MM.1S (cell line): ENCODE data around the gene ANKAR.

Source experiments
- EZH2 ChIP-seq: fragments of 300-600 bp; sonication (generic); optimal IDR thresholded peaks from 2 replicates; pipeline ENCODE3; 2017; ENCODE audit warnings: low read depth, mild to moderate bottlenecking, antibody characterized with exemption, low read length, mixed read lengths
- EZH2phosphoT487 ChIP-seq: fragments of 300-600 bp; sonication (generic); IDR thresholded peaks from 2 replicates; pipeline ENCODE4 v1.6.1; 2018; ENCODE audit warnings: antibody characterized with exemption, low read length

- TF ChIP-seq EZH2 (no peak), EZH2phosphoT487 (no peak)
Observed at GRCh38 chr2:189635353-189635752, 39.1 kb upstream of the ANKAR start.
